ENCODE data around the gene USHBP1.
A peak's percentile ranks its signal among the peaks of the same experiment; 100 is the strongest.

USHBP1 gene

GRCh38 chr19:17220207-17220758, 44.3 kb downstream of the USHBP1 start:
- TF ChIP-seq CTCF (IDR thresholded peaks at IDR 0.05; ENCODE audit: extremely low read depth, missing control alignments): no peak

GRCh38 chr19:17219286-17219685, 45.3 kb downstream of the USHBP1 start:
- DNase-seq (ENCODE audit: low spot score): no peak
- no peak for TF ChIP-seq CTCF (IDR thresholded peaks at IDR 0.05; ENCODE audit: extremely low read depth, missing control alignments)

More at GRCh38 chr19:17220207-17220758, 44.3 kb downstream of the USHBP1 start:
- DNase-seq (ENCODE audit: low spot score): no peak

- DNase-seq (ENCODE audit: low spot score): no peak
Measured at GRCh38 chr19:17216058-17216670, 48.4 kb downstream of the USHBP1 start.

GRCh38 chr19:17215127-17215971, 49.2 kb downstream of the USHBP1 start, which contains the start of gene USE1:
Gene USE1 (plus strand): TSS chr19:17215357. CDS start chr19:17215406, 49 bp downstream.
- TF ChIP-seq CTCF (IDR thresholded peaks at IDR 0.05; ENCODE audit: extremely low read depth, missing control alignments): no peak

More at GRCh38 chr19:17216058-17216670, 48.4 kb downstream of the USHBP1 start:
- no peak for TF ChIP-seq CTCF (IDR thresholded peaks at IDR 0.05; ENCODE audit: extremely low read depth, missing control alignments)

GRCh38 chr19:17214508-17215126, 49.9 kb downstream of the USHBP1 start:
- TF ChIP-seq CTCF (IDR thresholded peaks at IDR 0.05; ENCODE audit: extremely low read depth, missing control alignments): no peak
- no peak for DNase-seq (ENCODE audit: low spot score)

More at GRCh38 chr19:17215127-17215971, 49.2 kb downstream of the USHBP1 start, which contains the start of gene USE1:
- DNase-seq (ENCODE audit: low spot score): peak; percentile 93

- TF ChIP-seq CTCF (IDR thresholded peaks at IDR 0.05; ENCODE audit: extremely low read depth, missing control alignments): no peak
- DNase-seq (ENCODE audit: low spot score): no peak
Measured at GRCh38 chr19:17213334-17213733, 51.2 kb downstream of the USHBP1 start.

Data from GM20000 (cell line).